Measurements from ENCODE around the gene ADAMTS8.

DNA sequence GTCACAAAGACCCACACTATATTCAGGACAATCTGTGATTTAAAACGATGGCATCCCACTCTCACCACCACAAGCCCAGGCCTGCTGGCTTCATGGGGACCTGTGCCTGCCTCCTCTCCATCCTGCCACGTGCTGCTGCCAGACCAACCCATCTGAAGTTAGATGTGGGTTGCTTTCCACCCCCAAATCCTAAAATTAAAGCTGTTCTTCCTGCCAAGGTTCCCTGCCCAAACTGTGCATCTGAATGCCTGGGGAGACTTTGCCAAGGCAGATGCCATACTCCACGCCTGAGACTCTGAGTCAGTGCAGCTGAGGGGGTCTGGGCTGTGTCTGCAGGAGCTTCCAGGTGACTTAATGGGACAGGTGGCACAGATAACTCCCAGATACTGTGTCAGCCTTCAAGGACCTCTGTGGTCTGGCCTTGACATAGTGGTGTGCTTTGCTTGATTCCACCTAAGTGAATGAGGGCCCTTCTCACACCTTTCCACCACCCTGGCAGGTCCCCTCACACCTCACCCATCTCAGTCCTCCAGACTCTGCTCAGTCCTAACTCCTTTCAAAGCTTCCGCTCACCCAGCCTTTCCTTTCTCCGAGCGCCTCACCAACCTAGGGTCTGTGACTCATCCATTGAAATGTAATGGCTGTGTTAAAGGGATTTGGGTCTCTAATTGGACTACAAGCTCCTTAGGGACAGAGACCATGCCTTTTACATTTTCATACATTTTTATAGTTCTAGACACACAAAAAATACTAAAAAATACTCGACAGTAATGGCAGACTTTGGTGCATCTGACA, 18.6 kb downstream of the ADAMTS8 start:
- TF ChIP-seq, protein P1, sequence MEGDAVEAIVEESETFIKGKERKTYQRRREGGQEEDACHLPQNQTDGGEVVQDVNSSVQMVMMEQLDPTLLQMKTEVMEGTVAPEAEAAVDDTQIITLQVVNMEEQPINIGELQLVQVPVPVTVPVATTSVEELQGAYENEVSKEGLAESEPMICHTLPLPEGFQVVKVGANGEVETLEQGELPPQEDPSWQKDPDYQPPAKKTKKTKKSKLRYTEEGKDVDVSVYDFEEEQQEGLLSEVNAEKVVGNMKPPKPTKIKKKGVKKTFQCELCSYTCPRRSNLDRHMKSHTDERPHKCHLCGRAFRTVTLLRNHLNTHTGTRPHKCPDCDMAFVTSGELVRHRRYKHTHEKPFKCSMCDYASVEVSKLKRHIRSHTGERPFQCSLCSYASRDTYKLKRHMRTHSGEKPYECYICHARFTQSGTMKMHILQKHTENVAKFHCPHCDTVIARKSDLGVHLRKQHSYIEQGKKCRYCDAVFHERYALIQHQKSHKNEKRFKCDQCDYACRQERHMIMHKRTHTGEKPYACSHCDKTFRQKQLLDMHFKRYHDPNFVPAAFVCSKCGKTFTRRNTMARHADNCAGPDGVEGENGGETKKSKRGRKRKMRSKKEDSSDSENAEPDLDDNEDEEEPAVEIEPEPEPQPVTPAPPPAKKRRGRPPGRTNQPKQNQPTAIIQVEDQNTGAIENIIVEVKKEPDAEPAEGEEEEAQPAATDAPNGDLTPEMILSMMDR (IDR thresholded peaks at IDR 0.05) = no peak
- TF ChIP-seq POLR2AphosphoS5 (IDR thresholded peaks at IDR 0.05) (no peak), EP300 (IDR thresholded peaks at IDR 0.05) (no peak)

All from esophagus muscularis mucosa (tissue), 4 donors.